ENCODE data around the gene ZFP69B.

Gene ZFP69B

GRCh38 chr1:40449684-40450494 lies at the start of gene ZFP69B:
TSS of gene ZFP69B (plus strand) at chr1:40450476. CDS start at chr1:40450962, 486 bp downstream.
- DNase-seq = peak; percentile 68 to 80

DNA sequence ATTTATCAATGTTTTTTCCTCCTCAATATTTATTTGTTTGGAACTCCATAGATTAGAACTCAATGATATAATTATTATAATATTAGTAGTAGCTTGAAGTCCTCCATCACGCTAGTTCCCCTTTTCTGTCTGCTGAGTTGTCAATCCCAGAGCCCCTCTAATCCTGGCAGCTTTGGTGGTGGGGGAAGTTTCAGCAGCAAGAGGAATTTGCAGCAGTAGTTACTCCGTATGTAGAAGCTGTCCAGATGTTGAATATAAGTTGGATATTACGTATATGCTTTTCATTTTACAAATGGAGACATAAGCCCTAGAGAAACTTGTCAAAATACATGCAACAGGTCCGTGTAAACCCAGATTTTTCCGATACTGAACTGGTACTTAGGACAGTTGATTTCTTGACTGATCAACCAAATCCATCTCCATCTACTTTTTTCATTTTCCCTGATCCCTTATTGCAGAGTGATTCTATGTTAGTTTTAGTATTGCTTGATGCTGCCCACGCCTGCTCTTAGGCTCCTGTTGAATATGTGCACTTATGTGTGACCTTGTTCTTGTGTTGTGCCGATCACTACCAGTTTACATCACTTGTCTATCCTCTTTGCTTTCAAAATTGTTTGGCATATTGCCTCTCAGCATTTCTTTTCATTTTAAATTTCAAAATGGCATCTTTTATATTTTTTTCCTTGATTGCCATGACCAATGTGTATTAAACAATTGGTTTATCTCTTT lies 48.6 kb upstream of the ZFP69B start:
- DNase-seq = peak in 1 of 2 donors; percentile 36

- peak in 1 of 2 donors; percentile 62 for DNase-seq
Measured at GRCh38 chr1:40404670-40405462, 45.4 kb upstream of the ZFP69B start.

DNA sequence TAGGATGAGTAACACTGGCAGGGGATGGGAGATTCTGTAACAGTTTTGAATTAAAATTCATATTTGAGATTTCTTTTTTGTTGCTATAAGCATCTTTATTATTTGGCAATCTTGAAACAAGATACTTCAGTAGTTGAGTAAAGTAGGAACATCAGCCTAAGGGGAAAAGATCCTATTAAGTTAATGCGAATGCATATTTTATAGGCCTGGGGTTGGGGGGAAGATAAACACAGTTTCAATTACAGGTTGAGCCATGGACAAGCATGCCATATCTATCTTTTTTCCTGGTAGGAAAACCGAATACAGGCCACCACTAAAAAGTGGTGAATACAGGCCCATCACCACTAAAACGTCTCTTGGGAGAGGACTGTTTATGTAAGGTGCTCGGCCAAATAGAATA lies 44.5 kb upstream of the ZFP69B start:
- DNase-seq = no peak

- DNase-seq = no peak
Measured at GRCh38 chr1:40407453-40407852, 42.8 kb upstream of the ZFP69B start.

DNA sequence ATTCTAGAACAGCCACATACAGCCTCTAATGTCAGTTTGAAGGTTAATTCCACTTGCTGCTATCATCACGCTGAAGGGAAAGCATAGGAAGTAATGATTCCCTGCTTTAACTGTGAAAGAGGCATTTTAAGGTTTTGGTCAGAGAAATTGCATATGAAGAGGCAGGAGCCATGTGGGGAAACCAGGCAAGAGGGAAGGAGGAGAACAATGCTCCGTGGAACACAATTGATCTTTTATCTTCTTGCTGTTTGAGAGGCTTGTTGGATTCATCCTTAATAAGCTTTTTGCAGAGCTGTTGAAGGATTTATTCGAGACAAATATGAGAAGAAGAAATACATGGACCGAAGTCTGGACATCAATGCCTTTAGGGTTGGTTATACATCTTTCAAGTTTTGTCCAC lies 40.8 kb upstream of the ZFP69B start:
- no peak for DNase-seq

- DNase-seq = no peak
Measured at GRCh38 chr1:40411294-40411693, 39.0 kb upstream of the ZFP69B start.

GRCh38 chr1:40411843-40412242 lies 38.4 kb upstream of the ZFP69B start:
- DNase-seq = no peak

DNA sequence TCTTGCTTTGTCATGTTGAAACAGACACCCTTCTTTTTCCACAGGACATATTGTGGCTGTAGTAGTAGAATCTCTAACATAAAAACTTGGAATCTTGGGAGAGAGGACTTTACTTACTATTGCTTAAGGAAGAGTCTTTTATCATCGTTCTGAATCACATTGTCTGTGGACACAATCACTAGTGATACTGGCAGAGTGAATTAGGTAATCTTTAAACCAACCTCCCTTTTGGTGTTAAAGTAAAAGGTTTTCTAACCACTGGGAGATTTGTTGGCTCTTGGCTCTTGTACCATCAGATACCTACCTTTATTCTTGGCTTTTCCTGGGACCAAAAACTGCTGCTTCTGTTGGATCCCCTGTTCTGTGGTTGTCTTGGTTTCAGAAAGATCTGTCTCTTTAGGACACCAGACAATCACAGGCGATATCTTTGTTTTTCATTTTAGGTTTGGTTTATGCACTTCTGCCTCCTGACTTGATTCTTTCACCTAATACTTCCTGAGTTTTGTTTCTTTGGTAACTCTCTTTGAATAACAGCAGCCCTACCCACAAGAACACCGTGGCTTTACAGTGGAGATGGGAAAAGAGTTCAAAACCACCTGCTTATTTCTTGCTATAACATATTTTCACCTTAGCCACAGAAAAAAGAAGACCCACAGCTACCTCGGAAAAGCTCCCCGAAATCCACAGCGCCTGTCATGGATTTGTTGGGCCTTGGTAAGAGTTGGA lies 36.6 kb upstream of the ZFP69B start:
- no peak for DNase-seq

- no peak for DNase-seq
Measured at GRCh38 chr1:40414331-40414730, 35.9 kb upstream of the ZFP69B start.

DNA sequence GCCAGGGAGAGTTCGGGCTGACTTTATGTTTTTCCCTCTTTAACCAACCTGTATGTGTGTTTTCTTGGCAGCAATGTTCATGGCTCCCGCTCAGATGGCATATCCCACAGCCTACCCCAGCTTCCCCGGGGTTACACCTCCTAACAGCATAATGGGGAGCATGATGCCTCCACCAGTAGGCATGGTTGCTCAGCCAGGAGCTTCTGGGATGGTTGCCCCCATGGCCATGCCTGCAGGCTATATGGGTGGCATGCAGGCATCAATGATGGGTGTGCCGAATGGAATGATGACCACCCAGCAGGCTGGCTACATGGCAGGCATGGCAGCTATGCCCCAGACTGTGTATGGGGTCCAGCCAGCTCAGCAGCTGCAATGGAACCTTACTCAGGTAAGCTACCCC lies 33.6 kb upstream of the ZFP69B start:
- DNase-seq = no peak

GRCh38 chr1:40421431-40422384 lies 28.6 kb upstream of the ZFP69B start:
- DNase-seq = peak in 1 of 2 donors; percentile 16

DNA sequence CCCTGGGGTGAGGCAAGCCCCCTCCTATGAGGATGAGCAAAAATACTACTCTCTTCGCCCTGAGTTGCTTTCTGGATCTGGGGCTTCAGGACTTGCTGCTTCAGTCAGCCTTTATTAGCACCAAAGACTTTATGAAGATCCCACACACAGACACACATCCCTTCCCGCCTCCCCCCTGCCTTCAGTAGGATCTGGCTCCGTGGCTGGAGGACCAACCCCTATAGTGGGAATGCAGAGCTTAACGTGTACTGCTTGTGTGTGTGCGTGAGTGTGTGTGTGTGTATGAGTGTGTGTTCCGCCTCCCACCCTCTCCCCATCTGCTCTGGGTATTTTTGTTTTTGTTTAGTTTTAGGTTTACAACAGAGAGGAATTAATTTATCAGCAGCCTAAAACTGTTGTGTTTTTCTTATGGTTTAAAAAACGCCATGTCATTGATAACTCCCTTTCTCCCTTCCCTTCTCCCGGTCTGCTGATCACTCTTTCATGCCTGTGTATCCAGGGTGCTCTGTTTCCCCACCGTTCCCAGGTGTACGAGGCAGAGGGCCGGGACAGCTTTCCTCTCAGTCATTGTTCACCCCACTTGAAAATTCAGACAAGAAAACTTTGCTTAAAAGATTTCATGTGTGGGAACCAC lies 27.5 kb upstream of the ZFP69B start:
- no peak for DNase-seq

DNA sequence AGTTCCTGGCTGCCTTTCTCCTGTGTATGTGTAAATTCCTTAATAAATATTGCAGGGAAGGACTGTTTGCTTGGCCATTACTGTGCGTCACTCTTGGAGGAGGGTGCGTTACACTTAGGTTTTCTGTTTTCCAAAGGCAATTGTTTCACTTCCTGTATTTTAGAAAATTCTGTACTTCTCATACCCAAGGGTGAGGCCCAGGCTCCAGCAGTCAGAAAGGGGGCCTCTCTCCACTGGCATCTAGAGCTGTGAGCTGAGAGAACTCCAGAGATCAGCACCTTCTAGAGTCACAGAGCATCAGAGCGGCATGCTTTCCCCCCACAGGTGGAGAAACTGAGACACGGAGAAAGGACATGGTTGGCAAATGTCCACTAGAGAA lies 27.0 kb upstream of the ZFP69B start:
- no peak for DNase-seq

DNA sequence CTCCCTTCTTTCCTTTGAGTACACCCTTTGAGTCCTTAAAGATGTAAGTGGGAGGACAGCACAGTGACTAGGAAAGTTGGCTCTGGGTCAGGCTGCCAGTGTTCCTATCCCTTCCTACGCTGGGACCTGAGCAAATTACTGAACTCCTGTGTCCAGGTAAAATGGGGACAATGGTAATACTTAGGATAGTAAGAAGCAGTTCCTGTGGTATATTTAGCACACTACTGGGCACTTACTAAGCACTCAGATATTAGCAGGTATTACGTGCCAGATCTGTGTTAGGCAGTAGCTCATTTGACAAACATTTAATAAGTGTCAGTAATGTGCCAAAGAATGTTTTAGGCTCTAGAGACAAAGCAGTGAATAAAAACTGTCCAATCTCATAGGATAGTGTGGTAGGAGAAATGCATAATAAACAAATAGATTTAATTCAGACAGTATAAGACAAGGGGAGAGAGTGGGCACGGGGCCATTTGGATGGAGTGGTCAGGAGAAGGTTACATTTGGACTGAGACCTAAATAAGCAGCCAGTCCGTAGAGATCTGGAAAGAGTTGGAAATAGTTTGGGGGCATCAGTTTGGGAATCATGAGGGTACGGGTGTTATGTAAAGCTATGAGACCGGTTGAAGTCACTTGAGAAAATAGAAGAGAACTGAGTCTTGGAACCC lies 26.2 kb upstream of the ZFP69B start:
- no peak for DNase-seq

DNA sequence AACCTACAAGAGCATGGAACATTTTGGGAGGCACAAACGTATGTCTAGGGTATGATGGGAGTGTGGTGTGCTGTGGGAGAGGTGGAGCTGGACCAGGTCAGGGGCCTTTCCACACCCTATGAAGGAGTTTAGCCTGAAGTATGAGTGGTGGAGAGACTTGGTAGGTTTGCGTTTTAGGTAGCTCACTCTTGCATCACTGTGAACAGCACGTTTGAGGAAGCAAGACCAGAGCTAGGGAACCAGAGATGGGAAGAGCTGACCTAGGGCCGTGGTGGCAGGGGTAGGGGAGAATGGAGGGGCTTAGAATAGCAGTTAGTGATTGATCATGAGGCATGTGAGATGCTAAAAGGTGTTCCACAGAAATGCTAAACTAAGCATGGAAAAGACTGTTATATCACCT lies 25.1 kb upstream of the ZFP69B start:
- no peak for DNase-seq

GRCh38 chr1:40431385-40431784 lies 18.9 kb upstream of the ZFP69B start:
- no peak for DNase-seq

GRCh38 chr1:40432644-40433390 lies 17.5 kb upstream of the ZFP69B start:
- DNase-seq = no peak

GRCh38 chr1:40435471-40435870 lies 14.8 kb upstream of the ZFP69B start:
- DNase-seq = no peak

- DNase-seq = no peak
Measured at GRCh38 chr1:40435876-40436275, 14.4 kb upstream of the ZFP69B start.

Data from bone marrow (tissue), 2 donors.